GM19324 (cell line): Measurements from ENCODE around the gene TMEM253.
A peak's percentile ranks its signal among the peaks of the same experiment; 100 is the strongest.

Experiments used
- ATAC-seq: cut with Tn5 transposase; IDR thresholded peaks from one replicate; pipeline ENCODE4 v1.9.1; 2021; ENCODE audit warnings: mild to moderate bottlenecking, moderate library complexity; ENCODE audit not compliant: unreplicated experiment, low FRiP score

The TMEM253 gene

GRCh38 chr14:21089271-21089670 lies 11.6 kb upstream of the TMEM253 start:
- ATAC-seq, result no peak

GRCh38 chr14:21089877-21090193 lies 11.0 kb upstream of the TMEM253 start:
- ATAC-seq, result no peak

GRCh38 chr14:21090194-21090939 lies 10.5 kb upstream of the TMEM253 start:
- ATAC-seq, result no peak

- no peak for ATAC-seq
Observed at GRCh38 chr14:21090940-21091663, 9.8 kb upstream of the TMEM253 start.

GRCh38 chr14:21091821-21092272 lies 9.0 kb upstream of the TMEM253 start:
- ATAC-seq, result no peak

- peak; percentile 73 for ATAC-seq
Observed at GRCh38 chr14:21092273-21093011, 8.4 kb upstream of the TMEM253 start.

GRCh38 chr14:21093018-21093417 lies 7.8 kb upstream of the TMEM253 start:
- ATAC-seq, result no peak

GRCh38 chr14:21093769-21094681 lies 6.8 kb upstream of the TMEM253 start:
- ATAC-seq, result no peak

GRCh38 chr14:21095430-21096205 lies 5.2 kb upstream of the TMEM253 start:
- ATAC-seq, result no peak

GRCh38 chr14:21096438-21096837 lies 4.4 kb upstream of the TMEM253 start:
- no peak for ATAC-seq

- ATAC-seq, result no peak
Observed at GRCh38 chr14:21096978-21097635, 3.8 kb upstream of the TMEM253 start.

GRCh38 chr14:21097636-21098075 lies 3.2 kb upstream of the TMEM253 start:
- ATAC-seq, result no peak

GRCh38 chr14:21098076-21098891 lies 2.6 kb upstream of the TMEM253 start, which contains the start of gene ZNF219:
TSS of gene ZNF219 (minus strand) at chr14:21098655. CDS start at chr14:21093591, 5,064 bp downstream.
- ATAC-seq, result no peak

GRCh38 chr14:21098892-21099595 lies 1.8 kb upstream of the TMEM253 start:
- no peak for ATAC-seq

- ATAC-seq, result no peak
Observed at GRCh38 chr14:21099596-21099985, 1.3 kb upstream of the TMEM253 start.

GRCh38 chr14:21101802-21102413 lies 1.0 kb downstream of the TMEM253 start:
- no peak for ATAC-seq
